NT2/D1 (cell line): ENCODE results near the gene RIMKLB.
"Not testable (repeated sequence)": the region's sequence is repeated elsewhere in the genome, so short reads cannot be mapped to it uniquely, and the experiment has no call there.

Experiments
- DNase-seq: peaks from one replicate; pipeline ENCODE4 v3.0.0-alpha.2; 2011; ENCODE audit warnings: low read depth, low spot score
- H3K27me3 ChIP-seq: 2 replicates; pipeline ENCODE4 v1.6.0; 2011; ENCODE audit warnings: mild to moderate bottlenecking; ENCODE audit not compliant: insufficient read length, insufficient read depth
- H3K36me3 ChIP-seq: 2 replicates; pipeline ENCODE4 v1.6.1; 2011; ENCODE audit warnings: mild to moderate bottlenecking, low read length, mixed read lengths; ENCODE audit not compliant: insufficient read depth, insufficient read length
- H3K4me1 ChIP-seq: 2 replicates; pipeline ENCODE4 v1.5.1; 2011; ENCODE audit not compliant: insufficient read depth, insufficient read length
- H3K4me3 ChIP-seq: 2 replicates; pipeline ENCODE4 v1.5.1; 2011; ENCODE audit warnings: low read depth; ENCODE audit not compliant: insufficient read length
- H3K9ac ChIP-seq: 2 replicates; pipeline ENCODE4 v1.6.0; 2011; ENCODE audit warnings: low read depth; ENCODE audit not compliant: insufficient read length
- H3K9me3 ChIP-seq: 2 replicates; pipeline ENCODE4 v1.5.1; 2011; ENCODE audit warnings: mild to moderate bottlenecking, low read length; ENCODE audit not compliant: insufficient read depth
- SUZ12 ChIP-seq: IDR thresholded peaks from 2 replicates; pipeline ENCODE4 v1.6.1; 2011; ENCODE audit not compliant: insufficient read length, insufficient read depth; ENCODE audit errors: extremely low read depth
- YY1 ChIP-seq: IDR thresholded peaks from 2 replicates; pipeline ENCODE4 v1.6.1; 2011; ENCODE audit not compliant: insufficient read length, insufficient read depth
- ZNF274 ChIP-seq: IDR thresholded peaks from 2 replicates; pipeline ENCODE4 v1.6.1; 2011; ENCODE audit warnings: mild to moderate bottlenecking, low read depth, low read length

The RIMKLB gene

GRCh38 chr12:8702159-8702558, 4.4 kb downstream of the RIMKLB start:
- no peak overlapping the region for H3K9ac ChIP-seq
- H3K4me1 ChIP-seq, result no peaks in the 10 kb centered on the region
- no peaks in the 10 kb centered on the region for H3K9me3 ChIP-seq
- no peak overlapping the region for H3K4me3 ChIP-seq
- no peak for DNase-seq
- TF ChIP-seq SUZ12 (no peak), ZNF274 (no peak), YY1 (no peak)
- H3K27me3 ChIP-seq, result no peaks in the 10 kb centered on the region
- H3K36me3 ChIP-seq, result peaks cover 47% of the 10 kb centered on the region

GRCh38 chr12:8709124-8709830, 11.5 kb downstream of the RIMKLB start:
- no peak for DNase-seq
- no peaks in the 10 kb centered on the region for H3K27me3 ChIP-seq
- no peak for TF ChIP-seq ZNF274
- no peak for TF ChIP-seq YY1
- TF ChIP-seq SUZ12, result no peak
- peaks cover 2% of the 10 kb centered on the region for H3K4me1 ChIP-seq
- no peak overlapping the region for H3K4me3 ChIP-seq
- H3K36me3 ChIP-seq, result peaks cover 55% of the 10 kb centered on the region
- H3K9ac ChIP-seq, result no peak overlapping the region
- H3K9me3 ChIP-seq, result no peaks in the 10 kb centered on the region

- Histone ChIP-seq H3K4me3 (no peak overlapping the region), H3K9ac (no peak overlapping the region), H3K27me3 (no peaks in the 10 kb centered on the region), H3K4me1 (peaks cover 2% of the 10 kb centered on the region), H3K36me3 (peaks cover 60% of the 10 kb centered on the region), H3K9me3 (no peaks in the 10 kb centered on the region)
- TF ChIP-seq ZNF274 (no peak), YY1 (no peak), SUZ12 (no peak)
- no peak for DNase-seq
These were observed 14.8 kb downstream of the RIMKLB start for GRCh38 chr12:8712572-8712971.

GRCh38 chr12:8722286-8722800, 24.6 kb downstream of the RIMKLB start:
- Histone ChIP-seq H3K36me3 (peaks cover 58% of the 10 kb centered on the region), H3K4me3 (no peak overlapping the region)

GRCh38 chr12:8734873-8735381, 37.1 kb downstream of the RIMKLB start:
- Histone ChIP-seq H3K4me3 (no peak overlapping the region), H3K9ac (no peak overlapping the region), H3K27me3 (no peaks in the 10 kb centered on the region), H3K9me3 (no peaks in the 10 kb centered on the region), H3K4me1 (no peaks in the 10 kb centered on the region), H3K36me3 (peaks cover 27% of the 10 kb centered on the region)
- TF ChIP-seq ZNF274 (no peak), YY1 (no peak), SUZ12 (no peak)
- DNase-seq, result no peak

More at GRCh38 chr12:8722286-8722800, 24.6 kb downstream of the RIMKLB start:
- H3K9me3 ChIP-seq, result no peaks in the 10 kb centered on the region
- no peaks in the 10 kb centered on the region for H3K27me3 ChIP-seq
- DNase-seq, result no peak
- no peak overlapping the region for H3K9ac ChIP-seq
- no peak for TF ChIP-seq SUZ12
- TF ChIP-seq ZNF274, result no peak
- no peak for TF ChIP-seq YY1
- no peaks in the 10 kb centered on the region for H3K4me1 ChIP-seq

- no peak overlapping the region for H3K9ac ChIP-seq
- no peak overlapping the region for H3K4me3 ChIP-seq
- H3K9me3 ChIP-seq, result no peaks in the 10 kb centered on the region
- H3K36me3 ChIP-seq, result peaks cover 45% of the 10 kb centered on the region
- no peak for TF ChIP-seq ZNF274
- no peak for TF ChIP-seq YY1
- no peak for TF ChIP-seq SUZ12
- no peaks in the 10 kb centered on the region for H3K27me3 ChIP-seq
- no peaks in the 10 kb centered on the region for H3K4me1 ChIP-seq
- DNase-seq, result no peak
These were observed 44.7 kb downstream of the RIMKLB start for GRCh38 chr12:8742501-8742900.

- H3K4me3 ChIP-seq, H3K9ac ChIP-seq, DNase-seq, H3K4me1 ChIP-seq, H3K27me3 ChIP-seq, H3K9me3 ChIP-seq: not testable (repeated sequence)
- peaks cover 44% of the 10 kb centered on the region for H3K36me3 ChIP-seq
These were observed 45.3 kb downstream of the RIMKLB start for GRCh38 chr12:8743121-8743520.

- peaks cover 35% of the 10 kb centered on the region for H3K36me3 ChIP-seq
- H3K4me1 ChIP-seq, H3K9me3 ChIP-seq, H3K4me3 ChIP-seq, DNase-seq, H3K27me3 ChIP-seq, H3K9ac ChIP-seq: not testable (repeated sequence)
These were observed 47.8 kb downstream of the RIMKLB start for GRCh38 chr12:8745631-8746030.
